Panc1 (cell line): Measurements from ENCODE around the gene RGP1. TPM values are rescaled to one million over a fixed set of nuclear protein-coding genes. Genes with fewer than 3 reads are reported as not detected.

Source experiments
- ATAC-seq: fragments of 200-7000 bp; cut with Tn5 transposase; 2 replicates; pipeline ENCODE4 v1.9.1; 2020; ENCODE audit warnings: mild to moderate bottlenecking, moderate library complexity
- BruUV-seq: library from RNA; stranded (reverse); fragments of 400-500 nt; replicated peaks from 2 replicates; lab custom pipeline; 2021; lab: Mats Ljungman, UMichigan
- CTCF ChIA-PET: fragments of 300-600 bp; sonication (Branson Sonifier 250); formaldehyde crosslinking; loops from one replicate; lab custom pipeline; 2022; ENCODE audit warnings: antibody characterized with exemption; lab: Charles Lee
- POLR2A ChIA-PET: fragments of 300-600 bp; sonication (Branson Sonifier 250); formaldehyde crosslinking; loops from one replicate; lab custom pipeline; 2022; ENCODE audit warnings: antibody characterized with exemption; lab: Charles Lee
- DNase-seq: peaks from one replicate; pipeline ENCODE4 v3.0.0-alpha.2; 2010; ENCODE audit warnings: low read depth, low spot score
- H3K27ac ChIP-seq: 2 replicates; pipeline ENCODE4 v1.5.1; 2011; ENCODE audit warnings: mild to moderate bottlenecking, low read length, inconsistent platforms
- H3K27me3 ChIP-seq: fragments of 200-500 bp; sonication (Bioruptor generic); 2 replicates; pipeline ENCODE4 v1.6.0; 2014; ENCODE audit warnings: low read length, inconsistent platforms; ENCODE audit not compliant: control insufficient read depth, insufficient read depth
- H3K36me3 ChIP-seq: fragments of 200-500 bp; sonication (Bioruptor generic); 2 replicates; pipeline ENCODE4 v1.5.1; 2014; ENCODE audit warnings: inconsistent platforms, mild to moderate bottlenecking, low read length, moderate library complexity; ENCODE audit not compliant: control insufficient read depth, insufficient read depth
- H3K4me1 ChIP-seq: 2 replicates; pipeline ENCODE4 v1.5.1; 2011; ENCODE audit warnings: inconsistent platforms, mild to moderate bottlenecking, low read length, moderate library complexity; ENCODE audit not compliant: control insufficient read depth, insufficient read depth
- H3K4me3 ChIP-seq, 2 experiments: 2 replicates each; pipeline ENCODE4 v1.5.1; 2011 to 2012; ENCODE audit warnings: low read depth in 2 of 2, low read length in 2 of 2, mild to moderate bottlenecking in 2 of 2, inconsistent platforms in 1 of 2, moderate library complexity in 1 of 2
- H3K9me3 ChIP-seq: fragments of 200-500 bp; sonication (Bioruptor generic); 2 replicates; pipeline ENCODE4 v1.5.1; 2014; ENCODE audit warnings: low read depth, mild to moderate bottlenecking, inconsistent platforms, low read length, moderate library complexity; ENCODE audit not compliant: control insufficient read depth, insufficient read depth
- POLR2AphosphoS5 ChIP-seq: IDR thresholded peaks from 2 replicates; pipeline ENCODE4 v1.6.1; 2012; ENCODE audit warnings: mild to moderate bottlenecking, low read depth, low read length, moderate library complexity
- SIN3A ChIP-seq: IDR thresholded peaks from 2 replicates; pipeline ENCODE4 v1.6.1; 2012; ENCODE audit warnings: low read depth, mild to moderate bottlenecking, low read length, moderate library complexity, borderline replicate concordance; ENCODE audit not compliant: insufficient read depth
- TCF7L2 ChIP-seq: IDR thresholded peaks from 2 replicates; pipeline ENCODE4 v1.6.1; 2011; ENCODE audit warnings: mild to moderate bottlenecking, low read depth, low read length, inconsistent platforms
- in situ Hi-C: cut with HindIII; loops from 2 replicates; pipeline ENCODE4 v1.10.0; 2016; ENCODE audit warnings: low sequenced_read_pairs, low pct_unique_long_range_greater_than_20kb
- intact Hi-C: fragments of 100-400 bp; cut with micrococcal nuclease; formaldehyde crosslinking; loops from one replicate; pipeline ENCODE4 v1.10.0; 2022; ENCODE audit not compliant: unreplicated experiment
- total RNA-seq: library from RNA; stranded (reverse); gene quantifications from one replicate; pipeline ENCODE4 v1.2.1, GENCODE V29; 2021; ENCODE audit not compliant: unreplicated experiment
- TF ChIP-seq, protein P1 (sequence below): fragments of 450-650 bp; IDR thresholded peaks from 2 replicates; pipeline ENCODE4 v1.5.1; 2017; ENCODE audit warnings: mild to moderate bottlenecking
- TF ChIP-seq, protein P2 (sequence below), 2 experiments: IDR thresholded peaks; 2 replicates each; pipeline ENCODE4 v1.6.1; 2011 to 2012; ENCODE audit warnings: low read depth in 2 of 2, control low read depth in 1 of 2, low read length in 1 of 2, mild to moderate bottlenecking in 1 of 2, moderate library complexity in 1 of 2; ENCODE audit not compliant: insufficient read depth in 1 of 2

Gene RGP1
- total RNA-seq, 1 experiment from 2014 or later: 43.3 TPM

DNA sequence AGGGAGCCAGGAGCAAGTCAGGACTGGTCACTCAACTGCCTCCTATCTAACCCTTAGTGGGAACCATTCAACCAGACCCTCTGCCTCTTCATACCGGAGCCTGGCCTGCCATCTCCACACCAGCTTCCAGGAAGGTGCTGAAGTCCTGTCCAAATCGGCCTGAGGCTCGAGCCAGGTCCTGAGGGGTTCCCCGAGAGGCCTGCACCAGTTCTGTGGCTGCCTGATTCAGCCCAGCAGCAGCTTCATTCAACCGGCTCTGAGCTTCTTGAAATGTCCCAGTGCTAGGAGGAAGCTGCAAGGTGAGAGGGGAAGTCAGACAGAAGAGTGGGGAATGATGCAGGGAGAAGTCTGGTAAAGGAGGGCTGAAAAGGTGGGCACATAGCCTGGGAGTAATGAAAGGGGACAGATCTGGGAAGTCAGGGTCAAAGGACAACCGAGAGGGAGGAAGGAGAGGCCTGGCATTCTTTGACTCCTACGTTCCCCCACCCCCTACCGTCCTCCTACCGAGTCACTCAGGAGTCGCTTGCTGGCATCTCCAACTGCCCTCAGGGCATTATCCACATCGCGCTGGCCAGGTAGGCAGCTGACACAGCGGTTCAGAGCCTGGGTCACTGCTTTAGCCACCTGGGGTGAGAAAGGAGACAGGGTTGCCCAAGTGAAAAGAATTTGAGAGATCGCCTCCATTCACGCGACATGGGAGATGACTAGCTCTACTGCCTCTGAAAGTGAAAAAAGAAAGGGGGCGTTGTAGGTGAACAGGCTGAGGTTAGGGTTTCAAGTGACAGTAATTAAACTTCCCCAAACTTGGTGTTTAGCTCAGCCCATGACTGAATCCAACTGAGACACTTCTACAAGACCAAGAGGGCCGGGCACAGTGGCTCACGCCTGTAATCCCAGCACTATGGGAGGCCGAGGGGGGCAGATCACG is 37.3 kb upstream of the RGP1 start:
- intact Hi-C loops: no loop called here
- ChIA-PET POLR2A (interaction anchor here (0.6 kb wide), 1 partner anchor 25 kb away, joined by 14 read pairs; no protein-coding TSS in a partner anchor), CTCF (interaction anchor here (0.6 to 2.4 kb wide), 2 partner anchors 16 to 1584 kb away, joined by 3 to 6 read pairs; no protein-coding TSS in a partner anchor)
- BruUV-seq: no TSS peak
- ATAC-seq (no peak), DNase-seq (no peak)
- H3K27me3 ChIP-seq: no peaks in the 10 kb centered on the region
- H3K36me3 ChIP-seq: peaks cover 38% of the 10 kb centered on the region
- no peaks in the 10 kb centered on the region for H3K9me3 ChIP-seq
- in situ Hi-C loops: no loop called here
- H3K27ac ChIP-seq: no peak overlapping the region
- H3K4me3 ChIP-seq: no peak overlapping the region
- no peak for TF ChIP-seq TCF7L2
- TF ChIP-seq, protein P1, sequence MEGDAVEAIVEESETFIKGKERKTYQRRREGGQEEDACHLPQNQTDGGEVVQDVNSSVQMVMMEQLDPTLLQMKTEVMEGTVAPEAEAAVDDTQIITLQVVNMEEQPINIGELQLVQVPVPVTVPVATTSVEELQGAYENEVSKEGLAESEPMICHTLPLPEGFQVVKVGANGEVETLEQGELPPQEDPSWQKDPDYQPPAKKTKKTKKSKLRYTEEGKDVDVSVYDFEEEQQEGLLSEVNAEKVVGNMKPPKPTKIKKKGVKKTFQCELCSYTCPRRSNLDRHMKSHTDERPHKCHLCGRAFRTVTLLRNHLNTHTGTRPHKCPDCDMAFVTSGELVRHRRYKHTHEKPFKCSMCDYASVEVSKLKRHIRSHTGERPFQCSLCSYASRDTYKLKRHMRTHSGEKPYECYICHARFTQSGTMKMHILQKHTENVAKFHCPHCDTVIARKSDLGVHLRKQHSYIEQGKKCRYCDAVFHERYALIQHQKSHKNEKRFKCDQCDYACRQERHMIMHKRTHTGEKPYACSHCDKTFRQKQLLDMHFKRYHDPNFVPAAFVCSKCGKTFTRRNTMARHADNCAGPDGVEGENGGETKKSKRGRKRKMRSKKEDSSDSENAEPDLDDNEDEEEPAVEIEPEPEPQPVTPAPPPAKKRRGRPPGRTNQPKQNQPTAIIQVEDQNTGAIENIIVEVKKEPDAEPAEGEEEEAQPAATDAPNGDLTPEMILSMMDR: no peak
- TF ChIP-seq, protein P2, sequence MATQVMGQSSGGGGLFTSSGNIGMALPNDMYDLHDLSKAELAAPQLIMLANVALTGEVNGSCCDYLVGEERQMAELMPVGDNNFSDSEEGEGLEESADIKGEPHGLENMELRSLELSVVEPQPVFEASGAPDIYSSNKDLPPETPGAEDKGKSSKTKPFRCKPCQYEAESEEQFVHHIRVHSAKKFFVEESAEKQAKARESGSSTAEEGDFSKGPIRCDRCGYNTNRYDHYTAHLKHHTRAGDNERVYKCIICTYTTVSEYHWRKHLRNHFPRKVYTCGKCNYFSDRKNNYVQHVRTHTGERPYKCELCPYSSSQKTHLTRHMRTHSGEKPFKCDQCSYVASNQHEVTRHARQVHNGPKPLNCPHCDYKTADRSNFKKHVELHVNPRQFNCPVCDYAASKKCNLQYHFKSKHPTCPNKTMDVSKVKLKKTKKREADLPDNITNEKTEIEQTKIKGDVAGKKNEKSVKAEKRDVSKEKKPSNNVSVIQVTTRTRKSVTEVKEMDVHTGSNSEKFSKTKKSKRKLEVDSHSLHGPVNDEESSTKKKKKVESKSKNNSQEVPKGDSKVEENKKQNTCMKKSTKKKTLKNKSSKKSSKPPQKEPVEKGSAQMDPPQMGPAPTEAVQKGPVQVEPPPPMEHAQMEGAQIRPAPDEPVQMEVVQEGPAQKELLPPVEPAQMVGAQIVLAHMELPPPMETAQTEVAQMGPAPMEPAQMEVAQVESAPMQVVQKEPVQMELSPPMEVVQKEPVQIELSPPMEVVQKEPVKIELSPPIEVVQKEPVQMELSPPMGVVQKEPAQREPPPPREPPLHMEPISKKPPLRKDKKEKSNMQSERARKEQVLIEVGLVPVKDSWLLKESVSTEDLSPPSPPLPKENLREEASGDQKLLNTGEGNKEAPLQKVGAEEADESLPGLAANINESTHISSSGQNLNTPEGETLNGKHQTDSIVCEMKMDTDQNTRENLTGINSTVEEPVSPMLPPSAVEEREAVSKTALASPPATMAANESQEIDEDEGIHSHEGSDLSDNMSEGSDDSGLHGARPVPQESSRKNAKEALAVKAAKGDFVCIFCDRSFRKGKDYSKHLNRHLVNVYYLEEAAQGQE (IDR thresholded peaks at IDR 0.05; ENCODE audit: insufficient read depth in 1 of 2, low read depth in 2 of 2, low read length in 1 of 2): no peak
- no peak for TF ChIP-seq SIN3A
- no peak for TF ChIP-seq POLR2AphosphoS5
- H3K4me1 ChIP-seq: no peaks in the 10 kb centered on the region

DNA sequence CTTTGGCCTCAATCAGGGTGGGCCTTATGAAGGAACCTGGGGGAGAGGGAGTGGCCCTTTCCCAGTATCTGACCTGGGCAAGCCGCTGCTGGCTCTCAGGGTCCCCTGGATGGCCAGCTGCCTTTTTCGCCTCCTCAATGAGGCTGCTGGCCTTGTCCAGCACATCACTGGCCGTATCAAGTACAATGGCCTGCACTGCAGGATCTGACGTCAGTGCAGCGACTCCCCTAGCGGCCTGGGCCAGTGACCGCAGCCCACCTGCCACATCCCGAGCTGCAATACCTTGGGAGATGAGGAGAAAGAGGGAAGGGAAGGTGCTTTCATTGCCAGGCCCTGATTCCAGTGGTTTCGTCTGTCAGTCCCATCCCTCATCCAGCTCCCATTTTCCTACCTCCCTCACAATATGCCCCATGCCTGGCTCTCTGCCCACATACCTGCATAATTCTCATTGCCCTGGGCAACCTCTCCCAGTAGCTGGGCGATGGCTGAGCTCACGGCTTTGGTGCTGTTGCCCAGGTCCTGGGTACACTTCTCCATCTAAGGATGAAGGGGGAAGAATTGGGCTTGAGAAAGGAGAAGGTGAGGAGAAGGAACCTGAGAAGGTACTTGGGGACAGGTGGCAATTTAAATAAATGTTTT is 36.2 kb upstream of the RGP1 start:
- in situ Hi-C loops: no loop called here
- no peak for ATAC-seq
- H3K27ac ChIP-seq: no peak overlapping the region

More for the DNA sequence above, 36.2 kb upstream of the RGP1 start:
- peaks cover 37% of the 10 kb centered on the region for H3K36me3 ChIP-seq
- DNase-seq: no peak
- TF ChIP-seq, protein P1: no peak
- no peak for TF ChIP-seq POLR2AphosphoS5
- TF ChIP-seq, protein P2 (IDR thresholded peaks at IDR 0.05; ENCODE audit: insufficient read depth in 1 of 2, low read depth in 2 of 2, low read length in 1 of 2): no peak
- no peak for TF ChIP-seq TCF7L2
- TF ChIP-seq SIN3A: no peak
- H3K4me3 ChIP-seq: no peak overlapping the region
- ChIA-PET CTCF (interaction anchor here (0.6 to 2.4 kb wide), 2 partner anchors 17 to 1583 kb away, joined by 3 to 6 read pairs; no protein-coding TSS in a partner anchor), POLR2A (no interaction called here)
- no peaks in the 10 kb centered on the region for H3K9me3 ChIP-seq
- H3K27me3 ChIP-seq: no peaks in the 10 kb centered on the region
- no TSS peak for BruUV-seq
- intact Hi-C loops: no loop called here
- no peaks in the 10 kb centered on the region for H3K4me1 ChIP-seq
